Fibroblast of villous mesenchyme (primary cell): ENCODE measurements around the gene CD6. TPM values are rescaled to one million over a fixed set of nuclear protein-coding genes. Genes with fewer than 3 reads are reported as not detected.

ENCODE experiments used
- DNase-seq: peaks from one replicate; pipeline ENCODE4 v3.0.0-alpha.2; 2010; ENCODE audit warnings: low read depth
- H3K4me3 ChIP-seq: 2 replicates; pipeline ENCODE4 v1.5.1; 2011; ENCODE audit warnings: low read depth, mild to moderate bottlenecking, low read length
- total RNA-seq: library from RNA; depleted of rRNA; stranded (reverse); fragments of >200 nt; gene quantifications from 2 replicates; pipeline ENCODE4 v1.2.3, GENCODE V29; 2012
- TF ChIP-seq, protein P1 (sequence below): IDR thresholded peaks from 2 replicates; pipeline ENCODE4 v1.5.1; 2012; ENCODE audit warnings: low read depth, mild to moderate bottlenecking, low read length; ENCODE audit not compliant: insufficient read depth

Gene CD6
- total RNA-seq, 1 donor: not detected

- DNase-seq: no peak
- TF ChIP-seq, protein P1, sequence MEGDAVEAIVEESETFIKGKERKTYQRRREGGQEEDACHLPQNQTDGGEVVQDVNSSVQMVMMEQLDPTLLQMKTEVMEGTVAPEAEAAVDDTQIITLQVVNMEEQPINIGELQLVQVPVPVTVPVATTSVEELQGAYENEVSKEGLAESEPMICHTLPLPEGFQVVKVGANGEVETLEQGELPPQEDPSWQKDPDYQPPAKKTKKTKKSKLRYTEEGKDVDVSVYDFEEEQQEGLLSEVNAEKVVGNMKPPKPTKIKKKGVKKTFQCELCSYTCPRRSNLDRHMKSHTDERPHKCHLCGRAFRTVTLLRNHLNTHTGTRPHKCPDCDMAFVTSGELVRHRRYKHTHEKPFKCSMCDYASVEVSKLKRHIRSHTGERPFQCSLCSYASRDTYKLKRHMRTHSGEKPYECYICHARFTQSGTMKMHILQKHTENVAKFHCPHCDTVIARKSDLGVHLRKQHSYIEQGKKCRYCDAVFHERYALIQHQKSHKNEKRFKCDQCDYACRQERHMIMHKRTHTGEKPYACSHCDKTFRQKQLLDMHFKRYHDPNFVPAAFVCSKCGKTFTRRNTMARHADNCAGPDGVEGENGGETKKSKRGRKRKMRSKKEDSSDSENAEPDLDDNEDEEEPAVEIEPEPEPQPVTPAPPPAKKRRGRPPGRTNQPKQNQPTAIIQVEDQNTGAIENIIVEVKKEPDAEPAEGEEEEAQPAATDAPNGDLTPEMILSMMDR: no peak
These were observed 49.2 kb downstream of the CD6 start for GRCh38 chr11:61020551-61021235.

DNA sequence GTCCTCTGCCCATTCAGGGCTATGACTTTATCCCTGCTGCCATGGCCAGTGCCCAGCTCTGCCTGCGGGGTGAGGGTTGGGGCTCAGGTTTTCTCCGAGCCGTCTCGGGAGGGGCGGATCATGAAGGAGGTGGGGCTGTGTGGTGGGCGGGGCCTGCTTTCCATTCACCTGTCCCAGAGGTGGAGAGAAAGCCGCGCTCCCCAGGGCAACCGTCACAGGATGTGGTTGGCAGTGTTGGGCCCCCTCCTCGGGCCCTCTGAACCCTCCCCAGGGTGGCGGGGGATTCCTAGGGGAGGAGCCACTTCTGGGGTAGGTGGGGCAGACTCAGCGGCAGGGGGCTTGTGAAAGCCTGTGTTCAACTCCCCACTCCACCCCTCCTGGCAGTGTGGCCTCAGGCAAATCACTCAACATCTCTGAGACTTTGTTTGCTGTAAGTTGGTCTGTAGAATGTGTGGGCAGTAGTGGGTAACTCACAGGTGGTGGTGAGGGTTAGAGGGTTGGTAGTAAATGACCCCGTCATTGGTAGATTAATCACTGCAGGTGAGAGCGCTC is 50.3 kb downstream of the CD6 start:
- H3K4me3 ChIP-seq: no peak overlapping the region
- TF ChIP-seq, protein P1: no peak
- DNase-seq: no peak

More at GRCh38 chr11:61020551-61021235, 49.2 kb downstream of the CD6 start:
- H3K4me3 ChIP-seq: no peak overlapping the region

- DNase-seq: no peak
- H3K4me3 ChIP-seq: no peak overlapping the region
- TF ChIP-seq, protein P1: no peak
These were observed 51.0 kb downstream of the CD6 start for GRCh38 chr11:61022311-61023085.

- TF ChIP-seq, protein P1: no peak
- H3K4me3 ChIP-seq: no peak overlapping the region
- DNase-seq: no peak
These were observed 51.8 kb downstream of the CD6 start for GRCh38 chr11:61023086-61023965.

DNA sequence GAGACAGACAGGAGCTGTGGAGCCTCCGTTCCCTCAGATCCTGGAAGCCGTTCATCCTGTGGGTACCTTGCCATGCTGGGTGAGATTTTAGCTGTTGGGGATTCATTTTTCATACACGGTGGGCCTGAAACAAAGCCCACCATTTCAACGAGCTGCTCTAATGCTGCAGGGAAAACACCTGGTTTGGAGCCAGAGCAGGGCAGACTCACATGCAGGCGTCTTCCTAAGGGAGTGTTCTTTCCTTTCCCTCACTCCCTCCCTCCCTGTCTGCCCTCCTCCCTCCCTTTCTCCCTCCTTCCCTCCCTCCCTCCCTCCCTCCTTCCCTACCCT is 52.5 kb downstream of the CD6 start:
- TF ChIP-seq, protein P1: no peak
- DNase-seq: no peak
- H3K4me3 ChIP-seq: no peak overlapping the region
